ENCODE results near the gene FGD4.

DNA sequence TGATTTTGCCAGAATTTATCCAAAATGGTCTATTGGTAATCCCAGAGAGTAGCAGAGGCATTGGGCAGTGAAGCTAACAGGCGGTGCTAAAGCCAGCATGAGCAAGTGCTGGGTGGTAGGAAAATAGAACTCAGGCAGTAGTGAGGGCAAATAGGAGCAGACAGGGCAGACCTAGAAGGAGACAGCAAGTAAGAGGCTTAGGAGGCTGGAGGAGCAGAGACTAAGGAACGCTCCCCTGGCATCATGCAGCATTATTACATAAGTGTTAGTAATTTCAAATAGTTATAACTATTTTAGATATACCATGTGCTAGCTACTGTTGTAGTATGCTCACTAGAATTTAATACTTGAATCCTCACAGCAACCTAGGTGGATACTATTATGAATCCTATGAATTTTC is 151.7 kb downstream of the FGD4 start:
- TF ChIP-seq EP300 (IDR thresholded peaks at IDR 0.05; ENCODE audit: borderline replicate concordance) (no peak), NFIC (IDR thresholded peaks at IDR 0.05) (no peak), MAX (IDR thresholded peaks at IDR 0.05) (no peak), TCF12 (IDR thresholded peaks at IDR 0.05; ENCODE audit: low read depth) (no peak), YY1 (IDR thresholded peaks at IDR 0.05; ENCODE audit: low read depth) (no peak), TAF1 (IDR thresholded peaks at IDR 0.05; ENCODE audit: low read depth) (no peak)
